Mesenchymal stem cell (in vitro differentiated cells and primary cell): ENCODE results near the gene RPGRIP1L.

ENCODE experiments used
- DNase-seq: peaks from one replicate; pipeline ENCODE4 v3.0.0-alpha.2; 2013
- H2AFZ ChIP-seq: one replicate; pipeline ENCODE4 v1.6.1; 2013; ENCODE audit warnings: low read depth, mild to moderate bottlenecking, control low read depth, inconsistent platforms, low read length, moderate library complexity
- H2AK5ac ChIP-seq: 2 replicates; pipeline ENCODE4 v1.6.1; 2013; ENCODE audit warnings: low read length, moderate library complexity, mild to moderate bottlenecking, inconsistent platforms; ENCODE audit not compliant: severe bottlenecking
- H2BK120ac ChIP-seq: one replicate; pipeline ENCODE4 v1.6.1; 2013; ENCODE audit warnings: low read depth, mild to moderate bottlenecking, inconsistent platforms, low read length, moderate library complexity
- H2BK12ac ChIP-seq, 2 experiments: one replicate each; pipeline ENCODE4 v1.6.1; 2013; ENCODE audit warnings: inconsistent platforms in 2 of 2, low read length in 2 of 2, mild to moderate bottlenecking in 2 of 2, moderate library complexity in 2 of 2, control low read depth in 1 of 2
- H2BK15ac ChIP-seq: one replicate; pipeline ENCODE4 v1.6.1; 2013; ENCODE audit warnings: mild to moderate bottlenecking, low read depth, inconsistent platforms; ENCODE audit not compliant: poor library complexity, severe bottlenecking
- H2BK5ac ChIP-seq: 2 replicates; pipeline ENCODE4 v1.6.1; 2013; ENCODE audit warnings: low read depth, mild to moderate bottlenecking, low read length, control low read depth, inconsistent platforms; ENCODE audit not compliant: poor library complexity, severe bottlenecking
- H3K14ac ChIP-seq, 2 experiments: one replicate each; pipeline ENCODE4 v1.6.1; 2013; ENCODE audit warnings: inconsistent platforms in 2 of 2, low read length in 2 of 2, control low read depth in 1 of 2, mild to moderate bottlenecking in 1 of 2, moderate library complexity in 1 of 2
- H3K18ac ChIP-seq, 2 experiments: one replicate each; pipeline ENCODE4 v1.6.1; 2013; ENCODE audit warnings: inconsistent platforms in 2 of 2, low read length in 2 of 2, control low read depth in 1 of 2, low read depth in 1 of 2, mild to moderate bottlenecking in 1 of 2
- H3K23ac ChIP-seq, 2 experiments: one replicate each; pipeline ENCODE4 v1.6.1; 2013; ENCODE audit warnings: inconsistent platforms in 2 of 2, low read length in 2 of 2, mild to moderate bottlenecking in 2 of 2, moderate library complexity in 2 of 2, control low read depth in 1 of 2
- H3K27ac ChIP-seq: 2 replicates; pipeline ENCODE4 v1.5.1; 2013; ENCODE audit warnings: mild to moderate bottlenecking, moderate library complexity, low read length, control low read depth, inconsistent platforms; ENCODE audit not compliant: poor library complexity, severe bottlenecking
- H3K27me3 ChIP-seq, 2 experiments: 2 replicates each; pipeline versions ENCODE4 v1.6.1 to v1.7.0; 2013; ENCODE audit warnings: low read length in 2 of 2, mild to moderate bottlenecking in 2 of 2, moderate library complexity in 2 of 2, control low read depth in 1 of 2, inconsistent platforms in 1 of 2; ENCODE audit not compliant: control insufficient read depth in 1 of 2, insufficient read depth in 1 of 2
- H3K36me3 ChIP-seq, 2 experiments: 2 replicates each; pipeline versions ENCODE4 v1.6.1 to v1.7.0; 2013; ENCODE audit warnings: low read length in 2 of 2, control low read depth in 1 of 2, inconsistent platforms in 1 of 2, low read depth in 1 of 2, mild to moderate bottlenecking in 1 of 2; ENCODE audit not compliant: insufficient read depth in 2 of 2, control insufficient read depth in 1 of 2
- H3K4ac ChIP-seq, 2 experiments: one replicate each; pipeline ENCODE4 v1.6.1; 2013; ENCODE audit warnings: inconsistent platforms in 2 of 2, low read length in 2 of 2, mild to moderate bottlenecking in 2 of 2, moderate library complexity in 2 of 2, control low read depth in 1 of 2, low read depth in 1 of 2
- H3K4me1 ChIP-seq: 2 replicates; pipeline ENCODE4 v1.6.1; 2013; ENCODE audit warnings: low read depth, low read length, control low read depth; ENCODE audit not compliant: control insufficient read depth, insufficient read depth
- H3K4me2 ChIP-seq: 2 replicates; pipeline ENCODE4 v1.6.1; 2013; ENCODE audit warnings: low read length, mild to moderate bottlenecking, inconsistent platforms; ENCODE audit not compliant: poor library complexity, severe bottlenecking
- H3K4me3 ChIP-seq, 2 experiments: 2 replicates each; pipeline versions ENCODE4 v1.5.1 to v1.7.0; 2013; ENCODE audit warnings: low read length in 2 of 2, mild to moderate bottlenecking in 2 of 2, control low read depth in 1 of 2, low read depth in 1 of 2; ENCODE audit not compliant: insufficient read depth in 1 of 2
- H3K79me1 ChIP-seq: replicated peaks from 2 replicates; pipeline ENCODE4 v1.6.1; 2013; ENCODE audit warnings: mild to moderate bottlenecking, control low read depth, low read length, inconsistent platforms; ENCODE audit not compliant: poor library complexity, severe bottlenecking
- H3K9ac ChIP-seq: 2 replicates; pipeline ENCODE4 v1.7.0; 2013; ENCODE audit warnings: mild to moderate bottlenecking, low read length, moderate library complexity
- H3K9me3 ChIP-seq: 2 replicates; pipeline ENCODE4 v1.7.0; 2013; ENCODE audit warnings: mild to moderate bottlenecking, low read length; ENCODE audit not compliant: control insufficient read depth
- H4K8ac ChIP-seq: one replicate; pipeline ENCODE4 v1.6.1; 2013; ENCODE audit warnings: inconsistent platforms, mild to moderate bottlenecking, low read length, moderate library complexity
- H4K91ac ChIP-seq: one replicate; pipeline ENCODE4 v1.6.1; 2013; ENCODE audit warnings: mild to moderate bottlenecking, low read length, inconsistent platforms
- WGBS: methylation state at CpG from one replicate; pipeline ENCODE4 v1.1.7; 2013; ENCODE audit warnings: mixed read lengths; 5-methylcytosine and 5-hydroxymethylcytosine counted together

The RPGRIP1L gene

GRCh38 chr16:53693320-53693719 lies 10.3 kb downstream of the RPGRIP1L start:
- Histone ChIP-seq H3K27me3 (no peaks in the 10 kb centered on the region), H2BK15ac (no peak overlapping the region), H2BK12ac (no peak overlapping the region), H3K79me1 (no peaks in the 10 kb centered on the region), H2AK5ac (no peak overlapping the region), H3K4me1 (no peaks in the 10 kb centered on the region), H3K18ac (no peak overlapping the region), H3K4me3 (no peak overlapping the region), H3K9ac (no peak overlapping the region), H2BK120ac (no peak overlapping the region), H3K9me3 (no peaks in the 10 kb centered on the region), H4K91ac (no peak overlapping the region), H3K14ac (no peak overlapping the region), H3K23ac (no peak overlapping the region), H3K4me2 (no peak overlapping the region), H3K36me3 (peaks cover 0 to 18% of the 10 kb centered on the region in 2 experiments), H3K27ac (no peak overlapping the region), H2BK5ac (no peak overlapping the region), H3K4ac (no peak overlapping the region), H4K8ac (no peak overlapping the region), H2AFZ (no peak overlapping the region)
- 97% methylated on average over 5 of the region's 5 CpGs for WGBS
- no peak for DNase-seq

- Histone ChIP-seq H3K27ac (no peak overlapping the region), H3K9ac (no peak overlapping the region), H3K18ac (no peak overlapping the region), H2BK15ac (no peak overlapping the region), H3K14ac (no peak overlapping the region), H2AFZ (no peak overlapping the region), H4K8ac (no peak overlapping the region), H3K36me3 (peaks cover 0 to 25% of the 10 kb centered on the region in 2 experiments), H3K4me2 (no peak overlapping the region), H3K23ac (no peak overlapping the region), H4K91ac (no peak overlapping the region), H2BK120ac (no peak overlapping the region), H3K4me3 (no peak overlapping the region), H3K4ac (no peak overlapping the region), H3K4me1 (no peaks in the 10 kb centered on the region), H2AK5ac (no peak overlapping the region), H2BK12ac (no peak overlapping the region), H3K27me3 (no peaks in the 10 kb centered on the region), H2BK5ac (no peak overlapping the region), H3K79me1 (no peaks in the 10 kb centered on the region), H3K9me3 (no peaks in the 10 kb centered on the region)
- 73% methylated on average over 5 of the region's 5 CpGs for WGBS
- peak; percentile 38 for DNase-seq
Observed at GRCh38 chr16:53692146-53692545, 11.5 kb downstream of the RPGRIP1L start.

GRCh38 chr16:53690771-53691170 lies 12.9 kb downstream of the RPGRIP1L start:
- Histone ChIP-seq H3K18ac (no peak overlapping the region), H3K4ac (no peak overlapping the region), H2BK5ac (no peak overlapping the region), H2AK5ac (no peak overlapping the region), H3K14ac (no peak overlapping the region), H2BK15ac (no peak overlapping the region), H4K8ac (no peak overlapping the region), H3K36me3 (peaks cover 0 to 38% of the 10 kb centered on the region in 2 experiments), H3K23ac (no peak overlapping the region), H3K27me3 (no peaks in the 10 kb centered on the region), H2AFZ (no peak overlapping the region), H2BK120ac (no peak overlapping the region), H3K4me3 (no peak overlapping the region), H3K4me1 (no peaks in the 10 kb centered on the region), H3K79me1 (no peaks in the 10 kb centered on the region), H2BK12ac (no peak overlapping the region), H4K91ac (no peak overlapping the region), H3K4me2 (no peak overlapping the region), H3K27ac (no peak overlapping the region), H3K9me3 (no peaks in the 10 kb centered on the region), H3K9ac (no peak overlapping the region)
- WGBS, result 100% methylated on average over 1 of the region's 2 CpGs
- no peak for DNase-seq

- Histone ChIP-seq H3K4me3 (no peak overlapping the region), H3K27ac (no peak overlapping the region)
Observed at GRCh38 chr16:53689636-53690035, 14.0 kb downstream of the RPGRIP1L start.

More at GRCh38 chr16:53689636-53690035, 14.0 kb downstream of the RPGRIP1L start:
- Histone ChIP-seq H3K9ac (no peak overlapping the region), H3K18ac (no peak overlapping the region), H3K27me3 (no peaks in the 10 kb centered on the region), H4K91ac (no peak overlapping the region), H3K14ac (no peak overlapping the region), H4K8ac (no peak overlapping the region), H2BK120ac (no peak overlapping the region), H3K79me1 (no peaks in the 10 kb centered on the region), H2AFZ (no peak overlapping the region), H3K23ac (no peak overlapping the region), H2BK5ac (no peak overlapping the region), H2BK15ac (no peak overlapping the region), H3K4ac (no peak overlapping the region), H3K36me3 (peaks cover 3 to 50% of the 10 kb centered on the region in 2 experiments), H3K4me1 (no peaks in the 10 kb centered on the region), H2BK12ac (no peak overlapping the region), H2AK5ac (no peak overlapping the region), H3K4me2 (no peak overlapping the region), H3K9me3 (peaks cover 7% of the 10 kb centered on the region)
- WGBS, result 100% methylated on average over 1 of the region's 3 CpGs
- DNase-seq, result no peak
